Amygdala (tissue), 56 donors: Measurements from ENCODE around the gene BACH1.

Experiments
- DNase-seq, 56 donors: peaks; one replicate each; lab custom pipeline; 2025; lab: John Stamatoyannopoulos, UW

Gene BACH1

GRCh38 chr21:29290240-29290639 lies 8.5 kb upstream of the BACH1 start:
- DNase-seq, result no peak

GRCh38 chr21:29293495-29293894 lies 5.2 kb upstream of the BACH1 start:
- DNase-seq, result no peak

- DNase-seq, result no peak
Observed at GRCh38 chr21:29295066-29295650, 3.6 kb upstream of the BACH1 start.

DNA sequence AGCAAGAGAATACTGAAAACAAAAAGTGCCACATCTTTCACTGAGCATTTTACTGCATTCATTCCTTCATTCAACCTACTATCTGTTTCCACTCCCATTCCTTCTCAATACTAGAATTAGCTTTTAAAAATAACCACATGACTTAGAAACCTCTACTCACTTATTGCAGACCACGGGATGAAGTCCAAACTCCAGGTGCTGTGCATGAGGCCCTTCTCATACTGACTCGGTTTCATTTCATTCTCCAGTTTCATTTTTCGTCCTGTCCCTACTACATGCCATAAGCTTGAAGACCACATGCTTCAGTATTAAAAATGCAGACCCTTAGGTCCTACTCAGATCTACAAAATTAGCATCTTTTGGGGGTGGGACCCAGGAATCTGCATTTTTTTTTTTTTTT lies 2.3 kb upstream of the BACH1 start:
- no peak for DNase-seq

DNA sequence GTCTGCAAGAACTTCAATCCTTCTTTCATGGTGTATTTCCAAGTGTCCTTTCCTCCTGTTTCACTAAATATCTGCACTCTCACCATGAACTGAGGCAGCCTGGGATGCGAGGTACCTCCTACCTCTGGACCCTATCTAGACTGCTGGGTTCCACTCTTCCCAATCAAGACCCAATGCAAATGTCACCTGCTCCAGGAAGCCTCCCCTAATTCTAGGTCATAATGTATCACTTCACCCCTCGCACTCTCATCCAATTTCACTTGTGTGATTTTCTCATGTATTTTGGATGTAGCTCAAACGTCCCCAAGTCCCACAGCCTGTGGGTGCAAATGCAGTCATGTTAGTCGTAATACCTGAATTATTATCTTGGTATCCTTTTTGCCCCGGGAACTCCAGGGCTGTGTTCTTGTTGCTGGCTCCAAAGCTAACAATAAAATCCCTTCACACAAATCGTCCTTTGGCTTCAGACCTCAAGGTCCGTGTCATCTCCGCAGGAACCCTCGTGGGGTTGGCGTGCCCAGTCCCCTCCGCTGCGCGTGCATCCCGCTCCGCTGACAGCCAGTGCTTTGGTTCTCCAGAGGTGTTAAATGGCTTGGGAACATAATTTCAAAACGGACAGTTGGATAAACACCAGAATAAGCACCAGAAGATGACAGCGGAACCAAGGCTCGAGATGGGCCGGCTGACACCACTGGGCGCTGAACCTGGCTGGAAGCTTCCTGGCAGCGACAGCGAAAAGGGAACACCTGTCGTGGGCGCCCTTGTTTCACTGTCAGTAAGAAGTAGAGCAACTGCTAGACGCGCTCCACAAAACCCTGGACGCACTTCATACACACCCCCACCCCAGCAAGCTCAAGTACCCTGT lies 1.0 kb upstream of the BACH1 start:
- DNase-seq, result peak in 2 of 56 donors; percentile 21 to 24

DNA sequence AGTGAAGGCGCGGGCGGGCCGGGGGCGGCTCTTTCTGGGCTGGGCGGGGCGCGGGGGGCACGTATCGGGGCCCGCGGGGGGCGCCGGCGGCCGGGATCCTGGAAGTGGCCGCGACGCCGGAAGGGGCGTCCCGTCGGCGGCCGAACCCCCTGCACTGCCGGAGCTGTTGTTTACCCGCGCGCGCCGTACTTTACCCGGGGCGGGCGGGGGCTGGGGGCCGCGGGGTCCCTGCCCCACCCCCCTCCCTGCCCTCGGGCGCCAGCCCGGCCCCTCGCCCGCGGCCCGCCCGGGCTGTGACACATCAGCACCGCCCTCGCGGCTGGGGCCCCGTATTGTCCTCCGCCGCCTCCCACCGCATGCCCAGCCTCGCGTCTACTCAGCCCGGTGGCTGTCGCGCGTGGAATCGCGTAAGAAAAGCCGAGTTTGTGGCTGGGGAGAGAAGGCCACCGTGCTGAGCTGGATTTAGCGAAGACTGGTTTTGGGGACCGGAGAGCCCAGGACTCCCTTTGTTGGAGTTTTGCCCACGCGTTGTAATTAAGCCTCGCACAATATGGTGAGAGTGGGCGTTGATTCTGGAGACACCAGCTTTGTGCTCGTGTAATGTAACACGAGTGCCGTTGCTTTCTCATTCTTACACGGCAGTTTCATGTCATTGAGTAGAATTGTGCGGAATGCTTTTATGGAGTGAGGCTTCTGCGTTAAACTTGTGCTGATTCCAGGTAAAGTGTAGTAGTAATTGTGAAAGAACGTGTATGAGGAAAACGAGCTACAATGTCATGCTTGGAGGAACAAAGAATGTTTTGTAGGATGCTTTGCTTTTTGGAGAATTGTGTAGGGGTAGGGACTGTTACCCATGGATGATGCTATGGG lies 559 bp downstream of the BACH1 start:
- peak in 43 of 56 donors; percentile 8 to 79 (median 43) for DNase-seq

GRCh38 chr21:29299916-29300806 lies 1.4 kb downstream of the BACH1 start:
- peak in 22 of 56 donors; percentile 3 to 34 (median 10) for DNase-seq

DNA sequence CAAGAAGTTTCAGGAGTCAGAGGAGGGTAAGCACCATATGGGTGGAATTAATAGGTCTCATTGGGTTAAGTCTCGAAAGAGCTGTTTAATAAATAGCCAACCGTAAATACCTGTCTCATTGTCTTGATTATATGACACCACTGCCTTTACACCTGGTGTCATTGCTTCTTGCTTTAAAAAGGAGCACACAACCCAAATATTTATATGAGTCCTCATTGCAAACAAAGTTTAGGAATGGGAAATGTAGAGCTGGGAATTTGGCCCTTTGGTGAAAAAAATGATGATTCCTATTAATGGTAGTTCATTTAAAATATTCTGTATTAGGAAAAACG lies 2.1 kb downstream of the BACH1 start:
- no peak for DNase-seq

GRCh38 chr21:29301691-29302090 lies 3.0 kb downstream of the BACH1 start:
- no peak for DNase-seq

DNA sequence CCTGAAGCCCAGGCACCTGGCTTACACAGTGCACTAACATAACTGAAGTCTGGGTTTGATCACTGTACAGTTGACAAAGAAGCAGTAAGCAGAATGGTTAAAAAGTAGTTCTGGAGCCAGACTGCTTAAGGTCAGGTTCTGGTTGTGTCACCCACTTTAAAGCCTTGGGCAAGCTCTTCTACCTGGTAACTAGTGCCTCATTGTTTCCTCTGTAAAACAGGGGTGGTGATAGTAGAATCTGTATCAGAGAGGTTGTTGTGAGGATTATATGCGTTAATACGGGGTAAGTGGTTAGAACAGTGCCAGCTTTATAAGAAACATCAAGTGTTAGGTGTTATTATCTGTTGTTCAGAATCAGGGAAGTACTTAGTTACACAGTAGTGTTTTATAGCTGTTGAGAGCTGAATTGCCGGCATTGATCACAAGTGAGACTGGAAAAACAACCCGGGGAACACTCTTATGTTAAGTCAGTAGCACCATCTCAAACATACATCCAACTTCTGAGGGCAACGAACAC lies 3.7 kb downstream of the BACH1 start:
- DNase-seq, result no peak

DNA sequence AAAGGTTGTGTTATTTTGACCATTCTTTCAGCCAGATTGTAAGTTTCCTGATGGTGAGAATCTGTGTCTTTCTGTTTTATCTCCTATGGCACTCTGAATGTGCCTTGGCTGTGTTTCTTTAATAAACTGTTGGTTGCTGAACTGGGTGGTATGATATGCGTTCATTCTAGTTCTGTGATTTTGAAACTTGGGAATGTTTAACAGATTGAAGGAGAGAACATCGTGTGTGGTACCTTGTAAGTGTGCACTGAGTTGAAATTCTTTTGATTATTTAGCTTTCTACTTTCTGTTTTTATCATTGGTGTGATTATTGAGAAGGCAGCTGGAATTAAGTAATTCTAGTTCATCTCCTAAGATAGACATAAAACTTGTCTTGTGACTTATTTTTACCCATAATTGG lies 4.6 kb downstream of the BACH1 start:
- DNase-seq, result no peak

DNA sequence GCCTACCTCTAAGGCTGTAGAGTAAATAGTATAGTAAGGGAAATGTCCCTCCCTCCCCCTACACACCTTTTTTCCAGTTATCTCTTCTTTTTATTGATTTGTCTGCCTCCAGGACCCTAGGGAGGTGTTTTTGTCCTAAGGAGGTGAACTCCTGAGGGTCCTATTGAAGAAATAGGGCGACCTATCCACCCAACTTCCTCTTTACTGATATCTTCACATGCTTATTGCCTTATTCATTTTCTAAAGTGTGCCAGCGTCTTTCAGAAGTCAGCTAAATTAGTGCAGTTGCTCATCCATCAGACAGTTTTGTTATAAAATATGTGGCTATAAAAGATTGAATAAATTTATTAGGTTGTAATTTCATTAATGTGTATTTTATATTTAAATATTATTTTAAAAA lies 5.9 kb downstream of the BACH1 start:
- no peak for DNase-seq

DNA sequence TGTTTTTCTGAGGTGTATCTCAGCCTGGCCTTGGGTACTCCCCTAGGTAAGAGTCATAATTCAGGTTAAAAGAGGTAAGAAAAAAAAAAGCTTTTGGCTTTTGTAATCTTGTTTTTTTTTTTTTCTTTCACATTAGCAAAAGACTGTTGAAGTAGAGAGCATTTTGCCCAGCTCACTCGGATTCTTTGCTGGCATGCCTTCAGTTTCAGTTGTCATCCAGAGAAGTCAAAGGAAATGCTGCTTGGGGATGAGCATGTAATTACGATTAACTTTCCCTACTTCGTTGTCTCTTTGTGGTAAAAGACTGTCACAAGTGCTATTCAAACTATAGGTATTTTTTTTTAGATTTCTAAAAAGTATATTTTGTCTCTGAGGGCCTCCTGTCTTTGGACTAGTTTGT lies 6.3 kb downstream of the BACH1 start:
- no peak for DNase-seq

- no peak for DNase-seq
Observed at GRCh38 chr21:29305561-29305960, 6.8 kb downstream of the BACH1 start.

GRCh38 chr21:29306920-29307319 lies 8.2 kb downstream of the BACH1 start:
- DNase-seq, result no peak

- DNase-seq, result no peak
Observed at GRCh38 chr21:29307718-29308455, 9.2 kb downstream of the BACH1 start.

- DNase-seq, result no peak
Observed at GRCh38 chr21:29308456-29308783, 9.7 kb downstream of the BACH1 start.

DNA sequence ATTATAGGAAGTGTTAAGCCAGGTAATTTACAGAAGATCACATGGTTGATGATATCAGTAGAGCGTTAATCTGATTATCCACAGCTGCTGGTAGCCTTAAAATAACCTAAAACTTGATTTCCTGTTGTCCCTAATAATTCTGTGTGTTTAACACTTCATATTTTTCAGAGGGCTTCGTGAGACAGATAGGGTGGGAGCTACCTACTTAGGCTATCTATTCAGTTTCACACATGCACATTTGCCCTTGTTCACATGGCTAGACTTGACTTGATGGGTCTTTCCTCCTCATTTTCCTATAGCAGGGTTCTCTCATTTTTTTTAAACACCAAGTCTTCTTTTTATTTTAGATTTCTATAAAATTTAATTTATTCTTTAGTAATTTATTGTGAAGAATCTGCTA lies 11.0 kb downstream of the BACH1 start:
- DNase-seq, result no peak

DNA sequence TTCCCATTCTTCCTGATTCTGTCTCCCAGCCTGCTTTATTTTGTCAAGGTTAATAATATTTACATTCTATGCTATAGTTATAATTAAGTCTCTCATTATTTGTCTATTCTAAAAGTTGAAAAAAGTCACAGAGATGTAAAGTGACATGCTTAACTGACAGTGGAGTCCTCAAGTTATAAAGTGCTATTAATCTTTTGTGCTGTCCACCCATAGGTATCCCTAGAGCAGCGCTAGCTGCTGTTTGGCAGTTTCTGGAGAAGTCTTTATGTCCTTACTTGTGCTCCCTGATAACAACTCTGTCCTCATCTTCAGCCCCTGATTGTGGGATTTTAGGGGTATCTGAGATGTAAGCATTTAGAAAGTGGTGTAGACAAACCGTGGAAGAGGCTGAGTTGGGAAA lies 13.1 kb downstream of the BACH1 start:
- DNase-seq, result no peak

GRCh38 chr21:29312981-29313380 lies 14.3 kb downstream of the BACH1 start:
- DNase-seq, result no peak
